Tibial nerve (tissue), 4 donors: ENCODE measurements around the gene LRRC42. TPM values are rescaled to one million over a fixed set of nuclear protein-coding genes. Genes with fewer than 3 reads are reported as not detected.
"Not testable (repeated sequence)": the region's sequence is repeated elsewhere in the genome, so short reads cannot be mapped to it uniquely, and the experiment has no call there.

Experiments
- DNase-seq, 2 donors: peaks; one replicate each; pipeline ENCODE4 v3.0.0-alpha.2; 2019; ENCODE audit warnings: low spot score in 2 of 2
- H3K27ac ChIP-seq, 4 donors: fragments of 200-600 bp; sonication (generic) in 3 of 4; one replicate each; pipeline ENCODE4 v1.5.1; 2017 to 2019; ENCODE audit warnings: mild to moderate bottlenecking in 1 of 4
- H3K27me3 ChIP-seq, 2 donors: fragments of 200-600 bp; sonication (generic) in 1 of 2; one replicate each; pipeline versions ENCODE4 v1.5.1 to v1.6.0; 2017 to 2019
- H3K36me3 ChIP-seq, 3 donors: fragments of 200-600 bp; sonication (generic); one replicate each; pipeline ENCODE4 v1.5.1; 2018 to 2019
- H3K4me1 ChIP-seq, 4 donors: fragments of 200-600 bp; sonication (generic) in 3 of 4; one replicate each; pipeline ENCODE4 v1.5.1; 2017 to 2019
- H3K4me3 ChIP-seq, 4 donors: fragments of 200-600 bp; sonication (generic) in 3 of 4; one replicate each; pipeline ENCODE4 v1.5.1; 2017 to 2019; ENCODE audit warnings: mild to moderate bottlenecking in 1 of 4, moderate library complexity in 1 of 4
- H3K9me3 ChIP-seq, 4 donors: fragments of 200-600 bp; sonication (generic) in 3 of 4; one replicate each; pipeline ENCODE4 v1.5.1; 2017 to 2019
- CTCF ChIP-seq, 5 experiments: fragments of 200-600 bp in 3 of 5; fragments of 450-650 bp in 2 of 5; sonication (generic) in 3 of 5; IDR thresholded peaks; one replicate each; pipeline ENCODE4 v1.5.1; 2016 to 2019; ENCODE audit warnings: antibody characterized with exemption in 5 of 5, mild to moderate bottlenecking in 3 of 5, moderate library complexity in 2 of 5
- EP300 ChIP-seq, 2 donors: sonication (generic); formaldehyde crosslinking; IDR thresholded peaks; one replicate each; pipeline ENCODE4 v1.6.1; 2017; ENCODE audit warnings: antibody characterized with exemption in 2 of 2, mild to moderate bottlenecking in 1 of 2
- POLR2A ChIP-seq, 2 donors: fragments of 450-650 bp; IDR thresholded peaks; one replicate each; pipeline ENCODE4 v1.6.1; 2017; ENCODE audit warnings: antibody characterized with exemption in 2 of 2, mild to moderate bottlenecking in 2 of 2, moderate library complexity in 2 of 2
- WGBS, 2 donors: methylation state at CpG; one replicate each; pipeline ENCODE4 v1.1.5; 2018; 5-methylcytosine and 5-hydroxymethylcytosine counted together
- total RNA-seq, 4 donors: library from RNA; depleted of rRNA; stranded (reverse); fragments of >200 nt; gene quantifications; one replicate each; pipeline ENCODE4 v1.1.0, GENCODE V29; 2016

LRRC42 gene
- total RNA-seq, 4 donors from 2014 or later, result 26.1 to 29.5 (median 26.8) TPM

- no peaks in the 10 kb centered on the region for H3K36me3 ChIP-seq
- no peaks in the 10 kb centered on the region for H3K9me3 ChIP-seq
- H3K4me1 ChIP-seq, result no peaks in the 10 kb centered on the region
- H3K4me3 ChIP-seq, result no peak overlapping the region
- no peak overlapping the region for H3K27ac ChIP-seq
- WGBS, 2 donors, result 93 to 96% methylated on average over 1 of the region's 1 CpG
- TF ChIP-seq CTCF (IDR thresholded peaks at IDR 0.05), result no peak
- H3K27me3 ChIP-seq, result no peaks in the 10 kb centered on the region
- no peak for DNase-seq
Measured at GRCh38 chr1:53998223-53998622, 52.1 kb downstream of the LRRC42 start.

- H3K27ac ChIP-seq, result no peak overlapping the region
- DNase-seq, result no peak
- H3K9me3 ChIP-seq, result no peaks in the 10 kb centered on the region
- no peak for TF ChIP-seq EP300 (IDR thresholded peaks at IDR 0.05)
- no peak for TF ChIP-seq CTCF (IDR thresholded peaks at IDR 0.05)
- TF ChIP-seq POLR2A (IDR thresholded peaks at IDR 0.05), result no peak
- no peaks in the 10 kb centered on the region for H3K4me1 ChIP-seq
- no peaks in the 10 kb centered on the region for H3K27me3 ChIP-seq
- H3K36me3 ChIP-seq, result no peaks in the 10 kb centered on the region
- no peak overlapping the region for H3K4me3 ChIP-seq
Measured at GRCh38 chr1:53999920-54000319, 53.8 kb downstream of the LRRC42 start.

GRCh38 chr1:54001591-54001990, 55.4 kb downstream of the LRRC42 start:
- Histone ChIP-seq H3K4me1 (no peaks in the 10 kb centered on the region), H3K27me3 (no peaks in the 10 kb centered on the region), H3K4me3 (no peak overlapping the region), H3K9me3 (no peaks in the 10 kb centered on the region), H3K36me3 (no peaks in the 10 kb centered on the region), H3K27ac (no peak overlapping the region)
- DNase-seq, result no peak
- 51 to 54% methylated on average over 3 of the region's 3 CpGs for WGBS, 2 donors
- TF ChIP-seq CTCF (IDR thresholded peaks at IDR 0.05) (no peak), EP300 (IDR thresholded peaks at IDR 0.05) (no peak), POLR2A (IDR thresholded peaks at IDR 0.05) (no peak)

- Histone ChIP-seq H3K4me3 (no peak overlapping the region), H3K9me3 (no peaks in the 10 kb centered on the region), H3K4me1 (no peaks in the 10 kb centered on the region), H3K27me3 (no peaks in the 10 kb centered on the region), H3K36me3 (no peaks in the 10 kb centered on the region), H3K27ac (no peak overlapping the region)
- 56 to 71% methylated on average over 9 of the region's 9 CpGs for WGBS, 2 donors
- DNase-seq, result no peak
- TF ChIP-seq EP300 (IDR thresholded peaks at IDR 0.05) (no peak), POLR2A (IDR thresholded peaks at IDR 0.05) (no peak), CTCF (IDR thresholded peaks at IDR 0.05) (no peak)
Measured at GRCh38 chr1:54002544-54003248, 56.5 kb downstream of the LRRC42 start.

GRCh38 chr1:54003249-54003646, 57.1 kb downstream of the LRRC42 start:
- Histone ChIP-seq H3K27me3 (no peaks in the 10 kb centered on the region), H3K36me3 (no peaks in the 10 kb centered on the region), H3K4me1 (no peaks in the 10 kb centered on the region), H3K27ac (no peak overlapping the region), H3K4me3 (no peak overlapping the region), H3K9me3 (no peaks in the 10 kb centered on the region)
- TF ChIP-seq CTCF (IDR thresholded peaks at IDR 0.05) (no peak), POLR2A (IDR thresholded peaks at IDR 0.05) (no peak), EP300 (IDR thresholded peaks at IDR 0.05) (no peak)
- no peak for DNase-seq
- 85 to 91% methylated on average over 12 of the region's 12 CpGs for WGBS, 2 donors

GRCh38 chr1:54003750-54004480, 57.8 kb downstream of the LRRC42 start:
- 93 to 98% methylated on average over 15 to 19 of the region's 19 CpGs for WGBS, 2 donors
- not testable (repeated sequence) for DNase-seq

More at GRCh38 chr1:54003750-54004480, 57.8 kb downstream of the LRRC42 start:
- not testable (repeated sequence) for H3K9me3 ChIP-seq, H3K27ac ChIP-seq, H3K4me3 ChIP-seq, H3K4me1 ChIP-seq, H3K27me3 ChIP-seq, H3K36me3 ChIP-seq
